Measurements from ENCODE around the gene ARAP2.

DNA sequence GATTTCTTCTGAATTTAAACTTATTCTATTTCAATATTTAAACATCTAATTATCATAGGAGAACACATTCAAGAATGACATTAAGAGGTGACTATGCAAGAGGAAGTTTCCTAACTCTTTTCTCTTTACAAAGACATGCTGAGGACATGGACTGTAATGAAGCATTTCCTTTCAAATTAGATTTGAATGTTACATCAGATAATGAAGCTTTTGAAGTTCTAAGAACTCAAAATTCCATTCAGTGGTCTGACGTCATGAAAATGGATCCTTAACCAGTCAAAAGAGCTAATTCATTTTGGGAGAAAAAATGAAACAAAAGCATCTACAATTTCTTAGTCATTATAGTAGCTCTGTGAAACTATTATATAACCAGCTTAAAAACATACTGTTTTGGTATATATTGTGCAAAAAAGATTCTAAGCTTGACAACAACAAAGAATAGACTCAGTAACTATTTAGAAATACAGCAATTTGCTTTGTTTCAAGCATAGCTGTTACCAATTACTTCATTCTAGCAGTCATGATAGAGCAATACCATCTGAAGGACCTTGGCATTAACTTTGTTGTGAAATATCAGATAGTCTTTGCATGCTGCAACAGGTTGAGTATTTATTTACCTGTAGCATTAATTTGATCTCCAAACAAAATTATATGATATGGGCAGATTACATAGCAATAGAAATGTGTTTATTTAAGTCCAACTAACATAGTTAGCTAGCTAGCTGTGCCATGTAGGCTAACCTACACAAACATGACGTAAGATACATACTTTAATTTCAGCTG is 23.4 kb upstream of the ARAP2 start:
- no peak for TF ChIP-seq EGR1 (IDR thresholded peaks at IDR 0.05)
- no peak for TF ChIP-seq YY1 (IDR thresholded peaks at IDR 0.05; ENCODE audit: low read depth)
- no peak for TF ChIP-seq FOXM1 (IDR thresholded peaks at IDR 0.05; ENCODE audit: borderline replicate concordance, low read depth)
- TF ChIP-seq, protein P1, sequence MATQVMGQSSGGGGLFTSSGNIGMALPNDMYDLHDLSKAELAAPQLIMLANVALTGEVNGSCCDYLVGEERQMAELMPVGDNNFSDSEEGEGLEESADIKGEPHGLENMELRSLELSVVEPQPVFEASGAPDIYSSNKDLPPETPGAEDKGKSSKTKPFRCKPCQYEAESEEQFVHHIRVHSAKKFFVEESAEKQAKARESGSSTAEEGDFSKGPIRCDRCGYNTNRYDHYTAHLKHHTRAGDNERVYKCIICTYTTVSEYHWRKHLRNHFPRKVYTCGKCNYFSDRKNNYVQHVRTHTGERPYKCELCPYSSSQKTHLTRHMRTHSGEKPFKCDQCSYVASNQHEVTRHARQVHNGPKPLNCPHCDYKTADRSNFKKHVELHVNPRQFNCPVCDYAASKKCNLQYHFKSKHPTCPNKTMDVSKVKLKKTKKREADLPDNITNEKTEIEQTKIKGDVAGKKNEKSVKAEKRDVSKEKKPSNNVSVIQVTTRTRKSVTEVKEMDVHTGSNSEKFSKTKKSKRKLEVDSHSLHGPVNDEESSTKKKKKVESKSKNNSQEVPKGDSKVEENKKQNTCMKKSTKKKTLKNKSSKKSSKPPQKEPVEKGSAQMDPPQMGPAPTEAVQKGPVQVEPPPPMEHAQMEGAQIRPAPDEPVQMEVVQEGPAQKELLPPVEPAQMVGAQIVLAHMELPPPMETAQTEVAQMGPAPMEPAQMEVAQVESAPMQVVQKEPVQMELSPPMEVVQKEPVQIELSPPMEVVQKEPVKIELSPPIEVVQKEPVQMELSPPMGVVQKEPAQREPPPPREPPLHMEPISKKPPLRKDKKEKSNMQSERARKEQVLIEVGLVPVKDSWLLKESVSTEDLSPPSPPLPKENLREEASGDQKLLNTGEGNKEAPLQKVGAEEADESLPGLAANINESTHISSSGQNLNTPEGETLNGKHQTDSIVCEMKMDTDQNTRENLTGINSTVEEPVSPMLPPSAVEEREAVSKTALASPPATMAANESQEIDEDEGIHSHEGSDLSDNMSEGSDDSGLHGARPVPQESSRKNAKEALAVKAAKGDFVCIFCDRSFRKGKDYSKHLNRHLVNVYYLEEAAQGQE (IDR thresholded peaks at IDR 0.05; ENCODE audit: low read depth), result no peak
- TF ChIP-seq, protein P2, sequence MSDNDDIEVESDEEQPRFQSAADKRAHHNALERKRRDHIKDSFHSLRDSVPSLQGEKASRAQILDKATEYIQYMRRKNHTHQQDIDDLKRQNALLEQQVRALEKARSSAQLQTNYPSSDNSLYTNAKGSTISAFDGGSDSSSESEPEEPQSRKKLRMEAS (IDR thresholded peaks at IDR 0.05), result no peak
- no peak for TF ChIP-seq CREB1 (IDR thresholded peaks at IDR 0.05; ENCODE audit: low read depth)
- no peak for TF ChIP-seq CEBPB (IDR thresholded peaks at IDR 0.05)
- TF ChIP-seq EP300 (IDR thresholded peaks at IDR 0.05; ENCODE audit: borderline replicate concordance), result no peak
